G401.6 (cell line): Measurements from ENCODE around the gene UBE2D2.

Experiments used
- FAIRE-seq: peaks from 2 replicates; lab custom pipeline; 2012; peaks lifted over from hg19 to GRCh38; lab: Jason Lieb, UNC

Gene UBE2D2

DNA sequence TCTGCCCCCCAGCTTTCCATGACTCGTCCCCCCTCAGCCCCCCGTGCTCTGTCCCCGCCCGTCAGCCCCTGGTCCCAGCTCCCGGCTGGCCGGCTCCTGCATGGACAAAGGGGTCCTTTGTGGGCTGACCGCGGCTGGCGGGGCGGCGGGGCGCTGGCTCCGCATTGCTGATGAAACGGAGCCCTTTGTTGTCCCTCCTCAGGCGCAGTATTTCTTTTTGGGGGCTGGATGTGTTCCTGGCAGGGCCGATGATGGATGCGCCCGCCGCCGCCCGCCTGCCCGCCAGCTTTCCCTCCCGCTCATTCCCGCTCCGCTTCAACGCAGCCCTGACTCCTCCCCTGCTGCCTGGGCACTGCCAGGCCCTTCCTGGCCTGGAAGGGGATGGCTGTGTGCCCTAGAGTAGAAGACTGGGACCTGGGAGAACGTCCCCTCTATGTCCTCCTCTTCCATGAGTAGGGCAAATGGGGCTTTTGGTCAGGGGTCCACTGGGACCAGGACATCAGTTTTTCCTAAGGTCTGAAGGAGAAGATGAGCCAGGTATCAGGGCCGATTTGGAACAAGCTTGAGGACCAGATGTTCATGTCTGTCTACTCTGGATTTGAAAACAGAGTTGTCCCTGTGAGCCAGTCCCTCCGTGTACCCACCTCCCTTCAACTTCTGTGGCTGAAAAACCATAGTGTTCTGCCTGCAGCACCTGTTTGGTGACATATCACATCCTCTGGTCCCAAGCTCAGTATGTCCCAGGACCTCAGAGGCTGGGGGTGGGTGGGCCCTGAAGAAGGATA lies 116.0 kb downstream of the UBE2D2 start:
- FAIRE-seq = no peak
